Adipose tissue (tissue), 3 donors: ENCODE measurements around the gene PTH1R. TPM values are rescaled to one million over a fixed set of nuclear protein-coding genes. Genes with fewer than 3 reads are reported as not detected.
"Not testable (repeated sequence)": the region's sequence is repeated elsewhere in the genome, so short reads cannot be mapped to it uniquely, and the experiment has no call there.

Experiments used
- H3K27ac ChIP-seq: one replicate; pipeline ENCODE4 v1.5.1; 2013; ENCODE audit warnings: low read depth, low read length
- WGBS, 3 donors: extraction: QIAGEN DNeasy Blood & Tissue Kit; methylation state at CpG; one replicate each; pipeline ENCODE4 v1.1.7; 2013; 5-methylcytosine and 5-hydroxymethylcytosine counted together
- polyA plus RNA-seq, 3 donors: library from polyadenylated mRNA; stranded (reverse); fragments of 200-250 nt; gene quantifications; one replicate each; pipeline ENCODE4 v1.2.3, GENCODE V29; 2013
- donor health status: healthy with polysubstance abuse.
- donor health status: Bipolar disorder and iron deficiency.
- donor health status: healthy.

Gene PTH1R
- polyA plus RNA-seq, 3 donors: 6.1 to 62.9 (median 44.7) TPM

DNA sequence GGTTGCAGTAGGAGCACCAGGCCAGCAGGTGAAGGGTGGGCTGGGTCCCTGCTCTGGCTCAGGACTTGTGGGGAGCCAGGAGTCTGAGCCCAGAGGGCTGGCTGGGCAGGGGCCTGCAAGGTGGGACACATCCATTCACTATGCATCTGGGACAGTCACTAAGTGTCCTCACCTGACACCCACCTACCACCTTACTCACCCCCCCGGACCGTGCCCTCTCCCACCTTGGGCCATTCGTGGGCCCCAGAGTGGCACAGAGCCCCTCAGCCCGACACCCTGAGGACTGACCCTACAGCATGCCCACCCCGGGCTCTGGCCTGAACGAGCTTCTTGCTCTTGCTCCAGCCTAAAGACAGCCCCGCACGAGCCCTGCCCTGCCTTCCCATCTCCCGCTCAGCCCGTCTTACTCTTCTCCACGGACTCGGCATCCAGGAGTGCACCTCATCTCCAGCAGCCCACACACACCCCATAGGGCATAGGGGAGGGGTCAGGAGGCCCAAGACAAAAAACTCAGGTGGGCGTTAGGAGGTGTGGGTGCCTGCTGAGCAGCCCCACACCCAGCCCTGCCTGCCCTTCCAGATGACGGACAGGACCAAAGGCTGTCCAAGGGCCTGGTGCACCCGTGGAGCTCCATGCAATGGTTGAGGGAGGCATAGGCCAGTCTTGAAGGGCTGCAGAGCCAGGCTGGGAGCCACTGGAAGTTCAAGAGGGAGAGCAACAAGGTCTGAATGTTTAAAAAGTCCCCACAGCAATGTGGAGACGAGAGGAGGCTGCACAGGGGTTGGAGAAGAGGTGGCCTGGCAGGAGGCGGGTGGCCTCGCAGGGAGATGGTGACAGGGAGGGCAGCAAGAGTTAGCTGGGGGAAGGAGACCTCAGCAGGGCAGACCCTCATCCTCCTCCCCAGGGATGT is 27.0 kb downstream of the PTH1R start:
- WGBS, 3 donors: 79 to 87% (median 84%) methylated on average over 18 of the region's 18 CpGs
- H3K27ac ChIP-seq: no peak overlapping the region

DNA sequence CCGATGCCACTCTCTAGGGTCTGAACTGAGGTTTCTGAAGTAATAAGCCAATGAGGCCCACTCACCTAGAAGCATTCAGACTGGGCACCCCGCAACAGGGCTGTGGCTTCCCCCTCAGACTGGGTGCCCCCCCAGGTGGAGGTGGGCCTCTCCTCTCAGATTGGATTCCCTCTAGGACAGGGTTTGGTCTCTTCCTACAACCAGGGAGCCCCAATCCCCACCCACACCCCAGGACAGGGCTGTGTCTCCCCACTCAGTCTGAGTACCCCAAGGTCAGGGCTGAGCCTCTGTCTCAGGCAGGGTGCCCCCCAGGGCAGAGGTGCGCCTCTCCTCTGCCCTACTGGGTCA is 27.7 kb downstream of the PTH1R start:
- no peak overlapping the region for H3K27ac ChIP-seq

DNA sequence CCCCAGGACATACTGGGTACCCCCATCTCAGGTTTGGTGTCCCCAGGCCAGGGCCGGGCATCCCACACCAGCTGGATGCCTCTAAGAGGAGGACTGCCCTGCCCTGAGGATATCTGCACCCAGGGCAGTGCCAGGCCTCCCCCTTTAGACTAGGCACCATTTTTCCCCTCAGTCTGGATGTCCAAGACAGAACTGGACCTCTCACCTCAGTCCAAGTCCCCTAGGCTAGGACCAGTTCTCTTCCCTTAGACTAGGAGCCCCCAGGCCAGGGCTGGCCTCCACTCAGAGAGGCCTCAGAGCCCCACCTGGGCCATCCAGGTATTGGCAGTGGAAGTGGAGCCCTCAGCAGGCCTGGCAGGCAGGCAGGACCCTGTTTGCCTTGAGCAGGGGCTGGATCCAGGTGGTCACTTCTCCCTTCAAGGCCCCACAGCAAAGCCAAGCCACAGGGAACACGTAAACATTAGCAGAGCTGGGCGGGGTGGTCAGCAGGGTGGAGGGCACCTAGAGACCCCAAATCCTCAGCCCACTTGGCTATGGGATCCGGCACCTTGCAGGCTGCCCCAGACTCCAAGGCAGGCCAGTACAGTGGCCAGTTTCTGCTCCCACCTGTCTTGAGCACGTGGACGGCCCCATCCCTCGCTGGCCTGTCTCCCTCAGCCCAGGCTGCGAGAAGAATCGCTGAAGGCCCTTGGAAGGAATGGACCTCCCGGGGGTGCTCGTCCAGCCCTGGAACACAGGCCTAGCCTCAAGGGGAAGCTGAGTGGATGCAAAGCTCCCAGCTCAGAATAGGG is 28.3 kb downstream of the PTH1R start:
- H3K27ac ChIP-seq: no peak overlapping the region
- 78 to 87% (median 84%) methylated on average over 11 of the region's 11 CpGs for WGBS, 3 donors

More for the DNA sequence above, 27.7 kb downstream of the PTH1R start:
- 88 to 93% (median 93%) methylated on average over 3 of the region's 3 CpGs for WGBS, 3 donors

DNA sequence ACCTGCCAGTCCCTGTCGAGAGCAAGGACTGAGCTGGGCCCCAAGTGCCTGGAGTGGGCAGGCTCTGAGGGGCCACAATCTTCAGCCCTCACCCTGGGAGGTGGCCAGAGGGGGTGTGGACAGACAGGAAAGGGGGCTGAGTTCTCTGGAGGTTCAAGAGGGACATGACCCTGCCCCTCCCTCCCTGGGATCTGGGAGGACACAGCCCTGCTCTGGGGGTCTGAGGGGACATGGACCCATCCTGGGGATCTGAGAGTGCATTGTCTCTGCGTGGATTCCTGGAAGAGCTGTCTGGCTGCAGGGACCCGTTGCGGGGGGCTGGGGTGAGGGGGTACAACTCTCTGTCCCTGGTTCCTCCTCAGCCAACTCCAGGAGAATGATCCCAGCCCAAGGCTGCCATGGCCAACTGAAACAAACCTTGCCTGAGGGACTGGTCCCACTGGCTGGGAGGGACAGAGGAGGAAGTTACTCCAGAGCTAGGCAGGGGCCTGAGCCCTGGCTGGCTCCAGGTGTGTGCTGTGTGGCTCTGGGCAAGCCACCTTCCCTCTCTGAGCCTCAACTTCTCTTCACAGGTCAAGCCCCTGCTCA is 29.0 kb downstream of the PTH1R start:
- H3K27ac ChIP-seq: no peak overlapping the region
- WGBS, 3 donors: 69 to 83% (median 79%) methylated on average over 4 of the region's 4 CpGs

DNA sequence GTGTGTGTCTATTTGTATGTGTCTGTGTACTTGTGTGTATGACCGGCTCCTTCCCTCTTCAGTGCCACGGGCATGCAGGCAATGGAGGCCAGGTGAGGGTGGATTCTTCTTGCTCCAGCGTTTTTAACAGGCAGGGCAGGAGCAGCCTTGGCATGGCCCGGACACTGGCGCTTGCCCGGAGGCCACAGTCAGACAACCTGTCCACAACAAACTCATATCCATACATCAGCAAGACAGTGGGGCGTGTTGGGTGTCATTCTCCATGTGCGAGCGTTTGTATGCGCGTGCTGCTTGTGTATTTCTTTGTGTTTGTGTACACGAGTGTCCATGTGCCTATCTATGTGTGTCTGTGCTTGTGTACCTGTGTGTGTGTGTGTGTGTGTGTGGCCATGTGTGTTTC is 29.8 kb downstream of the PTH1R start:
- H3K27ac ChIP-seq: no peak overlapping the region
- WGBS, 3 donors: 71 to 88% (median 84%) methylated on average over 12 of the region's 12 CpGs

DNA sequence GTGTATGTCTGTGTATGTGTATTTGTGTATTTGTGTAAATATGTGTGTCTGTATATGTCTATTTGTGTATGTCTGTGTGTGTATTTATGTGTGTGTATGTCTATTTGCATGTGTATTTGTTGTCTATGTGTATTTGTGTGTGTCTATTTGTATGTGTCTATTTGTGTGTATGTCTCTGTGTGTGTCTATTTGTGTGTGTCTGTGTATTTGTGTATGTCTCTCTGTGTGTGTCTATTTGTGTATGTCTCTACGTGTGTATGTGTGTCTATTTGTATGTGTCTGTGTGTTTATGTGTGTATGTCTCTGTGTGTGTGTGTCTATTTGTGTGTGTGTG is 30.4 kb downstream of the PTH1R start:
- no peak overlapping the region for H3K27ac ChIP-seq
- WGBS, 3 donors: 38 to 56% (median 38%) methylated on average over 1 of the region's 1 CpG

DNA sequence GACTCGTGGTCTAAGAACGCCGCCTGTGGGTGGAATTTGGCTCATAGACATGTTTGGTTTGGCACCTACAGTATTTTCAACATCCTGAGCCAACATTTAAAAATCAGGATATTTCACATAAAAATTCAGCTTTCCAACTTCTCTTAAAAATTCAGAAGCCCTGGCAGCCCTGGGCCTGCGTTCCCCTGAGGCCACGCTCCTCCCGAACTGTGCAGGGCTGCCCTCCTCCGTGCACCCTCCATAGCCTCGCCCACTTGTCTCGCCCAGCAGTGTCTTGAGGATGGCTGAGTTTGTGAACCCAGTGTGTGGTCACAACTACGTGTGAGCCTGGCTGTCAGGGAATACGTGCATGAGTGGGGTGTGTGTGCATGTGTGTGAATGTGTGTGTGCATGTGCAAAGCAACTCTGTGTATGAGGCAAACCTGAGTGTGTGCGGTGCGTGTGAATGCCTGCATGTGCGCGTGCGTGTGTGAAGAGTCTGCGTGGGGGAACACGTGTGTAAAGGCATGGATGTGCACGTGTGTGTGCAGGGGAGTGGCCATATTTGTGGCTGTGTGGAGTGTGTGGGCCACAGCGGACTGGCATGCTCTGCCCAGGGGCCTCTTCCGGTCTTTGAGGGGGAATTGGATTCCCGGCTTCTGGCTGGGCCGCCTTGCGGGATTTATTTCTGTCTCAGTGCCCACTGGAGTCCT is 30.9 kb downstream of the PTH1R start:
- H3K27ac ChIP-seq: no peak overlapping the region

DNA sequence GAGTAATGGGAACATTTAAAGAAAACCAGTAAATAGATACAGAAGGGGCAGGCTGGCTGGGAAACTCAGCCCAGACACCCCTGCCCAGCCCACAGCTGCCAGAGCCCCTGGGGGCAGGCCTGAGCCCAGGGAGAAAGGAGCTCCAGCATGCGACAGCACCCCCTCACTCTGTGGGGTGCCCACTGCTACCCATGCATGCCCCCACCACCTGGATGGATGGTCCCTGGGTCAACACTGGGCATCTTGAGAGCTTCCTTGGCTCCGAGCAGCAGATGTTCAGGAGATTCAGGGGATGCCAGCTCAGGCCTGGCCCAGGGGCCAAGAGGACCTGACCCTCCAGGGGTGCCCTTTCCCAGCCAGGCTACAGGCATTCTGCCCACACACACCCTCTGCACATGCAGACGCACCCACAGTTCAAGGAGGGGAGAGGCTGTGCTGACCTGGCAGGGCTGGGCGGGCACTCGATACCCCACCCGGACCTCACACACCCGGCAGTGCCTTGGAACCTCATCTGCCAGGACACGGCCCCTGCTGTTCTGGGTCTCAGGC is 31.5 kb downstream of the PTH1R start:
- H3K27ac ChIP-seq: no peak overlapping the region
- WGBS, 3 donors: 37 to 51% (median 47%) methylated on average over 8 of the region's 8 CpGs

More for the DNA sequence above, 30.9 kb downstream of the PTH1R start:
- 53 to 63% (median 61%) methylated on average over 24 of the region's 24 CpGs for WGBS, 3 donors

DNA sequence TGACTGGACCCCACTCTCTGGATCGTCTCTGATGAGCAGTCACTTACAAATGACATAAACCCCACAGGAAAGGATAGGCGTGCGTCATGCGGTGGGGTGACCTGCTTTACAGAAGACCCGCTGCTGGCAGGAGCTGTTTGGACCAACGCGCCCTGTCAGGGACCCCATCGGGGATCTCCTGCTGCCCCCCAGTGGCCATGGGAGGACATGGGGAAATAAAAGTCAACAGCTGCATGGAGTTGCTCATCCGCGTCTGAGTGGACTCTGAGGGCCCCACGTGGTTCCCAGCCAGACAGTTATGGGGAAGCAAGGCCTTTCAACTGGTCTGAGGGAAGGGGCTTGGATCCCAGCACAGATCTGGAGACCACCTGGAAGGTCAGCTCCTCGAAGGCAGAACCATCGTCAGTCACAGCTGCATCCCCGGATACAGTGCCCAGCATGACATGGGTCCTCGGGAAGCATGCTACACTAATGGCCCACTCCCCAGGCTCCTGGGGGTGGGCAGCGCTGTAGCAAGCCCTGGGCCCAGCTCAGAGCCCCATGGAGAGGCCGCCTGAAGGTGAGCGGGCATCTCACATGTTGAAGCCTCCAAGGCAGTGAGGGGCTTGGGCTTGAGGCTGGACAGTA is 32.1 kb downstream of the PTH1R start:
- 17 to 21% (median 18%) methylated on average over 18 of the region's 18 CpGs for WGBS, 3 donors
- no peak overlapping the region for H3K27ac ChIP-seq

DNA sequence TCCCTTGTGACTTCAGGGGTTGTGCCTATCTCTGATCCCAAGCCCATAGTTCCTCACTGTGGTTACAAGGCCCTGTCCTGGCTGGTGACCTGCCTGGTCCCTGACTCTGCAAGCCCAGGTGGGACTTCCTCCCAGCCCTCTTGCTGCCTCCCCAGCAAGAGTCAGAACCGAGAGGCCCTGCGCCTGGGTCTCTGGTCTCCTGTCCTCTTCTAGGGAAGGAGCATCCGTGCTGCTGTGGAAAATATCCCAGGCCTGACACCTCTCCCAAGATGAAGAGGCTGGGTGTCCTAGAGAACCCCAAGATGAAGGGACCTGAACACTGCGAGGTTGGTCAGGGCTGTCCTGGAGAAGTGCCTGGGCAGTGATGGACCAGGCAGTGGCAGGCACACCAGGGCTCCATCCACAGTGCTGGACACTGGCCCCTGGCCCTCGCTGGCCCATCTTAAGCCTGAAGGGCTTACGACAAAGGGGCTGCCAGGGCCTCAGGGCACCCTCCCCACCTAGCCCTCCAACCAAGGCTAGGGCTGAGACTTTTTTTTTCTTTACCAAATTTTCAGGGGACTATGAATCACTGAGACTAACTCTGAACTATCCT is 32.7 kb downstream of the PTH1R start:
- no peak overlapping the region for H3K27ac ChIP-seq
- 78 to 82% (median 80%) methylated on average over 6 of the region's 6 CpGs for WGBS, 3 donors

DNA sequence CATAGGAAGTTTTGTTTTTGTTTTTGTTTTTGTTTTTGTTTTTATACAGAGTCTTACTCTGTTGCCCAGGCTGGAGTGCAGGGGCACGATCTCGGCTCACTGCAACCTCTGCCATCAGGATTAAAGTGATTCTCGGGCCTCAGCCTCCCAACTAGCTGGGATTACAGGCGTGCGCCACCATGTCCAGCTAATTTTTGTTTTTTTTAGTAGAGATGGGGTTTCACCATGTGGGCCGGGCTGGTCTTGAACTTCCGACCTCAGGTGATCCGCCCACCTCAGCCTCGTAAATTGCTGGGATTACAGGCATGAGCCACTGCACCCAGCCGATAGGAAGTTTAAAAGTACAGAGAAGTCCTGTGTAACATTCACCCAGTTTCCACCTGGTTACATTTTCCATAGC is 33.4 kb downstream of the PTH1R start:
- not testable (repeated sequence) for H3K27ac ChIP-seq
- WGBS, 3 donors: 84 to 89% (median 87%) methylated on average over 10 of the region's 10 CpGs

DNA sequence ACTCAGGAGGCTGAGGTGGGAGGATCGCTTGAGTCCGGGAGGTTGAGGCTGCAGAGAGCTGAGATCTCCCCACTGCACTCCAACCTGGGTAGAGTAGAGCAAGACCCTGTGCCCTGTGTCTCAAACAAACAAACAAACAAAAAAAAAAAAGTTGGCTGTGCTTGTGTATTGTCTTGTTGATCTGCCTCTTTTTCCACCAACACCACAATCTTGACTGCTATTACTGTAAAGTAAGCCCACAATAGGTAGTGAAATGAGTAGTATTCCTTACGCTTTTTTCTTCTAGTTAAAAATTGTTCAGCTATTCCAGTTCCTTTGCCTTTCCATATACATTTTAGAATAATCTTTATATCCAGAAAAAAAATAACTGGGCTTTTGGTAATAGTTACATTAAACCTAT is 35.5 kb downstream of the PTH1R start:
- WGBS, 3 donors: 96 to 97% (median 96%) methylated on average over 3 of the region's 3 CpGs
- H3K27ac ChIP-seq: no peak overlapping the region

DNA sequence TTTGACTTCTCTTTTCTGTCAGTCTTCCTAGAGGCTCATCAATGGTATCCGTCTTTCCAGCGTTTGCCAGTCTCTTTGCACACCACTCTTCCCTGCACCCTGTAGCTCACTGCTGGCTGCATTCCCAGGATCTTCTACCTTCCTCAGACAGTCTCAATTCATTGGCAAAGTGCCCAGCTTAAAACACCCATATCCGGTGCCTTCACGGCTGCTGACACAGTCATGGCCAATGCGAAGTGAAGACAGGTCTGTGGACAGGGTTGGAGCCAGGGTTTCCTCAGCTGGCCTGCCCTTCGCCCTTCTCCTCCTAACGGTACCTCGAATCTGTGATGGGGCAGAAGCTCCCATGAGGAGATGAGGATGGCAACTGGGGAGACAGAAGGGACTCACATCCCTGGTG is 36.1 kb downstream of the PTH1R start:
- no peak overlapping the region for H3K27ac ChIP-seq
- WGBS, 3 donors: 43 to 46% (median 45%) methylated on average over 8 of the region's 8 CpGs

DNA sequence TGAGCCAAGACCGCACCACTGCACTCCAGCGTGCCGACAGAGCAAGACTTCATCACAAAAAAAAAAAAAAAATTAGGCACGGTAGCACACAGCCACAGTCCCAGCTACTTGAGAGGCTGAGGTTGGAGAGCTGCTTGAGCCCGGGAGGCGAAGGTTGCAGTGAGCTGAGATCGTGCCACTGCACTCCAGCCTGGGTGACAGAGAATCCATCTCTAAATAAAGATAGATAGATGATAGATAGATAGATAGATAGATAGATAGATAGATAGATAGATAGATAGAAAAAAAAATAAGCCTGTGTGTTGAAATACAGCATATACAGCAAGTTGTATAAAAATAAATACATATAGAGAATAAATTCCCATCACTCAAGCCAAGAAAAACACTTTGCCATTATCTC is 37.3 kb downstream of the PTH1R start:
- 85 to 93% (median 90%) methylated on average over 7 of the region's 7 CpGs for WGBS, 3 donors
- H3K27ac ChIP-seq: no peak overlapping the region

DNA sequence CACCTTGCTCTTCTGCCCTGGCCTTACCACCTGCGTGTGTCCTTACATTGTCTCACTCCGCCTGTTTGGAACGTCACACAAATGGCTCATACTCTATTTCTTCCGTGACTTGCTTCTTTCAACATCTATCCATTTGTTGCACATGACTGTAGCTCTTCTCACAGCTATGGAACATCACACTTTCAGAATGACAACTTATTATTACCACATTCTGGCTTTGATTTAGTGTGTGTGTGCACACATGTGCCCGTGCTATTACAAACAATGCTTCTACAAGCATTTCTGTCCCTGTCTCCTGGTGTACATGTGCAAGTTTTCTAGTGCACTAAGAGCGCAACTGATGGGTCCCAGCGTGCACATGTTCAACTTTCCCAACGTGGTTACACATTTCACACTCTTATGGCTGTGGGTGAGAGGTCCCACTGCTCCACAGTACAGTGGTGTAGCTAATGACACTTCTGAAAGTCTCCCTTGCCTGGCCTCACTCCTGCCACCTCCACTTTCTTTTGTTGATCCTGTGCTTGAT is 37.8 kb downstream of the PTH1R start:
- 80 to 84% (median 83%) methylated on average over 8 of the region's 8 CpGs for WGBS, 3 donors
- no peak overlapping the region for H3K27ac ChIP-seq

DNA sequence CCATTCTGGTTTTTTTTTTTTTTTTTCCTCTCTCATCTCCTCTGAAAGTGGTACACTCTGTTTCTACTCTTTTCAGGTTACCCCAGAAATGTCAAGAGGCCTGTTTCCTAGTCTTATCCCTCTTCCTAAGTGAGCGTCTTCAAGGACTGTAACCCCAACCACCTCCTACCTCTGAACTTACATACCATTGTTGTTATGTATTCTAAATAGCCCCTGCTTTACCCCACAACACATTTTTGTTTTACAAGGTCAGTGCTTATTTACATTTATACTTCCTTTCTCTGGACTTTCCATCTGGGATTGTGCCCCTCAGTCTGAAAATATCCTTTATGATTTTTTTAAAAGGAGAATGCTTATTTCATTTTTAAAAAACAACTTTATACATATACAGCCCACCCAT is 38.8 kb downstream of the PTH1R start:
- WGBS, 3 donors: 89 to 97% (median 90%) methylated on average over 1 of the region's 1 CpG
- no peak overlapping the region for H3K27ac ChIP-seq

DNA sequence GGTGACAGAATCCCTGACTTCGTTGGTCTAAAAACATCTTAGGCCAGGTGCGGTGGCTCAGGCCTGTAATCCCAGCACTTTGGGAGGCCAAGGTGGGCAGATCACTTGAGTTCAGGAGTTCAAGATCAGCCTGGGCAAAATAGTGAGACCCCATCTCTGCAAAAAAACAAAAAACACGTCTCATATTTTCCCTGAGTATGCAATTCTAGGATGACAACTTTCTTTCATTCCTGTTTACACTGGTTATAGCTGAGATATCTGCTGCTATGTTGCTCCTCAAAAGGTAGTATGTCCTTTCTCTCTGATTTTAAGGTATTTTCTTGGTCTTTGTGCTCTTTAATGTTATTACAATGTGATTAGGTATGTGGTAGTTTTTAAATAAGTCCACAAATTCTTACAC is 39.3 kb downstream of the PTH1R start:
- WGBS, 3 donors: 90 to 94% (median 93%) methylated on average over 3 of the region's 3 CpGs

More for the DNA sequence above, 39.3 kb downstream of the PTH1R start:
- H3K27ac ChIP-seq: no peak overlapping the region
